WTC11 (cell line): ENCODE results near the gene GAST.

Experiments
- NFE2L1 ChIP-seq: sonication (generic); formaldehyde crosslinking; IDR thresholded peaks from 2 replicates; pipeline ENCODE4 v1.8.1; 2023; ENCODE audit warnings: missing genetic modification reagents
- TCF7 ChIP-seq: sonication (generic); formaldehyde crosslinking; IDR thresholded peaks from 2 replicates; pipeline ENCODE4 v1.8.0; 2022; ENCODE audit warnings: mild to moderate bottlenecking, low read depth, missing genetic modification reagents, moderate library complexity

GRCh38 chr17:41731836-41732235 lies 19.7 kb downstream of the GAST start:
- TF ChIP-seq NFE2L1 = no peak
- no peak for TF ChIP-seq TCF7 (CRISPR knock-in tag)
